GM13976 (cell line): Measurements from ENCODE around the gene CAV2.

Source experiments
- DNase-seq: peaks from one replicate; pipeline ENCODE4 v3.0.0; 2012; ENCODE audit warnings: low spot score
- in situ Hi-C: fragments of 300-500 bp; cut with MboI; formaldehyde crosslinking; loops from one replicate; pipeline ENCODE4 v1.12.0; 2022; ENCODE audit warnings: low sequenced_read_pairs, mixed read lengths, inconsistent platforms; ENCODE audit not compliant: unreplicated experiment
- TF ChIP-seq, protein P1 (sequence below): IDR thresholded peaks from 2 replicates; pipeline ENCODE4 v1.5.1; 2012; ENCODE audit warnings: borderline replicate concordance, mild to moderate bottlenecking; ENCODE audit not compliant: insufficient read depth; ENCODE audit errors: extremely low read depth, missing control alignments, control extremely low read depth

CAV2 gene

DNA sequence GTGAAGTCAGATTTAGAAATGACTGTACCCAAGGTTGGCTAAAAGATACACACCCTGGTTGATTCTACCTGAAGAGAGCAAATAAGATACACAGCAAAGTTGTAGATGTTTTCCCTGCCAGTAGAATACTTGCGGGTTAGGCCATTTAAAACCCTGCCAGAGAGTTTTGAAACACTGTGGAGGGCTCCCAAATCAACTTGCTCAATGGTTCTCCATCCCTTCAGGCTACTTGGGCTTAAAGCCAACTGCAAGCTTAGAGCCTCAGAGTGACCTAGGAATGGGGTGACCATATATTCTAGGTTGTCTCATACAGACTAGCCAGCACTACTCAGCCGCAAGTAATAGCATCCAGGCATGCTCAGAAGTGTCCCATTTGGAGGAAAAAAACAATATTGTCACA, 35.3 kb downstream of the CAV2 start:
- TF ChIP-seq, protein P1, sequence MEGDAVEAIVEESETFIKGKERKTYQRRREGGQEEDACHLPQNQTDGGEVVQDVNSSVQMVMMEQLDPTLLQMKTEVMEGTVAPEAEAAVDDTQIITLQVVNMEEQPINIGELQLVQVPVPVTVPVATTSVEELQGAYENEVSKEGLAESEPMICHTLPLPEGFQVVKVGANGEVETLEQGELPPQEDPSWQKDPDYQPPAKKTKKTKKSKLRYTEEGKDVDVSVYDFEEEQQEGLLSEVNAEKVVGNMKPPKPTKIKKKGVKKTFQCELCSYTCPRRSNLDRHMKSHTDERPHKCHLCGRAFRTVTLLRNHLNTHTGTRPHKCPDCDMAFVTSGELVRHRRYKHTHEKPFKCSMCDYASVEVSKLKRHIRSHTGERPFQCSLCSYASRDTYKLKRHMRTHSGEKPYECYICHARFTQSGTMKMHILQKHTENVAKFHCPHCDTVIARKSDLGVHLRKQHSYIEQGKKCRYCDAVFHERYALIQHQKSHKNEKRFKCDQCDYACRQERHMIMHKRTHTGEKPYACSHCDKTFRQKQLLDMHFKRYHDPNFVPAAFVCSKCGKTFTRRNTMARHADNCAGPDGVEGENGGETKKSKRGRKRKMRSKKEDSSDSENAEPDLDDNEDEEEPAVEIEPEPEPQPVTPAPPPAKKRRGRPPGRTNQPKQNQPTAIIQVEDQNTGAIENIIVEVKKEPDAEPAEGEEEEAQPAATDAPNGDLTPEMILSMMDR = no peak
- DNase-seq = no peak
- in situ Hi-C loops = no loop called here

DNA sequence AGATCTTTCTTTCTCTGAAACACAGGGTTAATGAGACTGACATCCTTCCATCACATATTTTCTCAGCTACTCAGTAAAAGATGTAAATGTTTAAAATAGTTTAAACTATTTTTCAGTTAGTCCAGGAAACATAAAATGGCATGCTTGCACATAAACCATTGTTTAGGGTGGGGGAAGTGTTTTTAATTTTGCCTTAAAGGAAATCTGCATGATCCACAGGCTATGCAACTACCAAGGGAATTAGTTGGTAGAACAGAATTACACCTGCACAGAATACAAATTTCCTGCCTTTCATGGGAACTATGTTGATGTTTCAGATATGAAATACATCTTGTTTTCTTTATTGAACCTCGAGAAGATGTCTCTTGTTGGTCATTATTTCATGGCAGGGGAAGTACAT, 35.9 kb downstream of the CAV2 start:
- in situ Hi-C loops = no loop called here
- no peak for DNase-seq
- TF ChIP-seq, protein P1 = no peak

DNA sequence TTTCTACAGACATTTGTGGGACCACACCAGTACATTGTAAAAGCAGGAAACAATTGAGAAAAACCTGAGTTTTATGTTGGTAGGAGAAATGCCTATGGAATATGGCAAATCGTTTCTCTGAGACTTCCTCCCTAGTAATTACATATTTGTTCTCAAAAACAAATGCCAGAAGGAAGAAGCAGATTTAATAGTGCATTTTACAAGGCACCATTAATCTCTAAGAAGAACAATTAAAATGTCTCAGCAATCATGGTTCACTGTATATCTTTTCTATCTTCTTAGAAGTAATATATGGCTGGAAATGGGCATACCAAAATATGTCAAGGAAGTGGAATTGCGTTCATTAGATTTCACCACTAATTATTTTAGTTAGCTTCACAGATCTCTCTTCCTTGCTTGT, 38.6 kb downstream of the CAV2 start:
- DNase-seq = no peak
- TF ChIP-seq, protein P1 = no peak
- in situ Hi-C loops = no loop called here

DNA sequence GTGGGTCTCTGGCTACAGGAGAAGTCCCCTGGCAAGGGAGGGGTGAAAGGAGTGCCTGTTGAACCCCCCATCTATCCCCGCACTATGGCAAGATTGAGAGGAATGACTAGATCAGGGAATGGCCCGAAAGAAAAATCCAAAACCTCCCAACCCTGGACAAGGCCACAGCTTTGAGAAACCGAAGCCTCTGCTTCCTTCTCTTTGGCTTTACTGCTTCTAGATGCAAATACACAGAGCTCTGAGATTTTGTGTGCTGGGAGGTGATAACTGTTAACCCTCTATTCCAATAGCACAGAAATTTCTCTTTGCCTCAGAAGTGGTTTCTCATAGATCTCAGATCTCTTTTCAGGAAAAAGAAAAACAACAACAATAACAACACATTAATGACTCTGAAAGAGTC, 40.3 kb downstream of the CAV2 start:
- TF ChIP-seq, protein P1 = no peak
- in situ Hi-C loops = no loop called here
- no peak for DNase-seq

DNA sequence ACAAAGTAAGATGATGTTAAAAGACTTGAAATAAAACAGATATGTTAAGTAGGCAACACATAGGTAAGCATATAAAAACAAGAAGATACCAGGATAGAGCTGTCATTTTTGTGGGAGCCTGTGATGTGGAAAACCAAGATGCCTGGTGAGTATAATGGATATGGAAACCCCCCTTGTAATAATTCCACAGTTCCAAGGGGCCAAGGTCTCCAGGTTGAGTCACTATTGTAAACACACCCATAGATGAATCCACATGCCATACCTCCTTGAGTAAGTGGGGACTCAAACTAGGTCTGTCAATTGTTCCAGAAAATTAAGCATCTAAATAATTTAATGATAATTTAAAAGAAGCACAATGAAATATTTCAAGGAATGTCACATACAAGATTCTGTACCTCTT, 41.2 kb downstream of the CAV2 start:
- TF ChIP-seq, protein P1 = no peak
- in situ Hi-C loops = no loop called here
- DNase-seq = no peak

DNA sequence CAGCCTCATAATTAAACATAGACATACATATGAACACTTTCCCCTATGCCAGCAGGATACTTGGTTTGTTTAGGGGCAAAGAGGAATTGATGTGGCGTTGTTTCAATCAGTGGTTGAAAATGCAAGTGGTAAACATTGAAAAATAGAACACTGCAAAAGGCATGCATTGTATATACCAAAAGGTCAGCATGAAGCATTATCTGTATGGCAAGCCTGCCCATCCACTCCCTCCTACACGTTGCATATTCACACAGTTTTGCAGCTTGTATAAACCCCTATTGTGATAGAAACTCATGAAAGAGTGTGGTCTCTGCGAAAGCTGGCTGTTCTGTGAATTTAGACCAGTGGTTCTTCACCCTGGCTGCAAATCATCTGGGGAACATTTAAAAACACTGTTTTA, 42.4 kb downstream of the CAV2 start:
- no peak for DNase-seq
- in situ Hi-C loops = no loop called here
- TF ChIP-seq, protein P1 = no peak

DNA sequence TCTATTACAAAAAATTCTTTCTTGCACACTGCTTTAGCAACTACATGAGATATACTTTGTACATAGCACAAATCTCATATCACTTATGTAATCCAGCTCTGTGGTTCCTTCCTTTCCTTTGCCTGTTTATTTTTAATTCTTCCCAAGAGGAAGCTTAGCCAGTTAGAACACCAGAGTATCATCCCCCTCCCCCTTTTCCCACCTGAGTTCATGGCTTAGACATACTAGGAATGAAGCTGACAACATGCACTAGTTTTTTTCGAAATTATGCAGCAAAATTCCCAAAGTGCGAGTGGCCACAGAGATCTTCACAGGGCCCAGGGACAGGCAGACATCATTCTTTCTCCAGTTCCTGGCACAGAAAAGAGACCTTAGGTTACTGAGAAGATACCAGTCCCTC, 43.1 kb downstream of the CAV2 start:
- in situ Hi-C loops = no loop called here
- no peak for DNase-seq
- TF ChIP-seq, protein P1 = no peak
